SW 1271 (cell line): Measurements from ENCODE around the gene CALHM2.
"Not testable (repeated sequence)": the region's sequence is repeated elsewhere in the genome, so short reads cannot be mapped to it uniquely, and the experiment has no call there.

Experiments used
- DNase-seq, 2 experiments: peaks; one replicate each; lab custom pipeline; 2025; lab: John Stamatoyannopoulos, UW

The CALHM2 gene

GRCh38 chr10:103451831-103452505, at the start of gene CALHM2:
Gene CALHM2 (minus strand): TSS chr10:103452370. CDS start chr10:103449941, 2,429 bp downstream.
- no peak for DNase-seq

GRCh38 chr10:103501186-103501585, 49.0 kb upstream of the CALHM2 start:
- no peak for DNase-seq

GRCh38 chr10:103500481-103500880, 48.3 kb upstream of the CALHM2 start:
- DNase-seq: no peak

- no peak for DNase-seq
These were observed 47.7 kb upstream of the CALHM2 start for GRCh38 chr10:103499881-103500280.

GRCh38 chr10:103498936-103499638, 46.9 kb upstream of the CALHM2 start:
- no peak for DNase-seq

- no peak for DNase-seq
These were observed 45.2 kb upstream of the CALHM2 start for GRCh38 chr10:103497161-103497915.

- DNase-seq: no peak
These were observed 43.2 kb upstream of the CALHM2 start for GRCh38 chr10:103495321-103495720.

GRCh38 chr10:103493916-103494877, 42.0 kb upstream of the CALHM2 start:
- DNase-seq: no peak

GRCh38 chr10:103493362-103493915, 41.3 kb upstream of the CALHM2 start, which contains the start of gene NEURL1:
Gene NEURL1 (plus strand): TSS chr10:103493705. CDS start chr10:103494388, 683 bp downstream.
- no peak for DNase-seq

GRCh38 chr10:103492655-103493261, 40.6 kb upstream of the CALHM2 start:
- no peak for DNase-seq

GRCh38 chr10:103491729-103492364, 39.7 kb upstream of the CALHM2 start:
- DNase-seq: peak in 1 of 2 experiments; percentile 61

- DNase-seq: no peak
These were observed 38.8 kb upstream of the CALHM2 start for GRCh38 chr10:103490986-103491314.

GRCh38 chr10:103487410-103487708, 35.2 kb upstream of the CALHM2 start:
- no peak for DNase-seq

GRCh38 chr10:103486635-103487409, 34.7 kb upstream of the CALHM2 start:
- DNase-seq: not testable (repeated sequence)

GRCh38 chr10:103481974-103482531, 29.9 kb upstream of the CALHM2 start:
- DNase-seq: peak in 1 of 2 experiments; percentile 46

- no peak for DNase-seq
These were observed 28.4 kb upstream of the CALHM2 start for GRCh38 chr10:103480521-103480920.

- no peak for DNase-seq
These were observed 27.0 kb upstream of the CALHM2 start, which contains the start of gene CALHM3 for GRCh38 chr10:103479135-103479534. Gene CALHM3 (minus strand): TSS chr10:103479240. CDS start chr10:103479032, 208 bp downstream.

- DNase-seq: no peak
These were observed 26.5 kb upstream of the CALHM2 start for GRCh38 chr10:103478671-103479070.

GRCh38 chr10:103476046-103476768, 24.0 kb upstream of the CALHM2 start:
- no peak for DNase-seq
